Liver (tissue), 9 donors: Measurements from ENCODE around the gene SLCO4A1. TPM values are rescaled to one million over a fixed set of nuclear protein-coding genes. Genes with fewer than 3 reads are reported as not detected.

Experiments used
- DNase-seq: peaks from one replicate; pipeline ENCODE4 v3.0.0-alpha.2; 2017; ENCODE audit warnings: low spot score
- H3K27ac ChIP-seq, 2 donors: one replicate each; pipeline ENCODE4 v1.7.0; 2013; ENCODE audit warnings: inconsistent platforms in 2 of 2, low read length in 2 of 2, control low read depth in 1 of 2, low read depth in 1 of 2, mild to moderate bottlenecking in 1 of 2
- H3K27me3 ChIP-seq, 4 donors: one replicate each; pipeline versions ENCODE4 v1.6.1 to v1.7.0; 2013; ENCODE audit warnings: low read length in 3 of 4, inconsistent platforms in 1 of 4, mild to moderate bottlenecking in 1 of 4, moderate library complexity in 1 of 4; ENCODE audit not compliant: control insufficient read depth in 4 of 4, insufficient read depth in 4 of 4
- H3K36me3 ChIP-seq, 4 donors: one replicate each; pipeline versions ENCODE4 v1.6.1 to v1.7.0; 2013; ENCODE audit warnings: low read length in 3 of 4, mild to moderate bottlenecking in 3 of 4, low read depth in 1 of 4, moderate library complexity in 1 of 4; ENCODE audit not compliant: control insufficient read depth in 4 of 4, insufficient read depth in 3 of 4
- H3K4me1 ChIP-seq, 4 donors: one replicate each; pipeline versions ENCODE4 v1.6.1 to v1.7.0; 2013; ENCODE audit warnings: low read length in 3 of 4, mild to moderate bottlenecking in 3 of 4, moderate library complexity in 1 of 4; ENCODE audit not compliant: control insufficient read depth in 4 of 4, insufficient read depth in 4 of 4
- H3K4me3 ChIP-seq, 3 donors: one replicate each; pipeline versions ENCODE4 v1.6.1 to v1.7.0; 2013; ENCODE audit warnings: low read length in 3 of 3, control low read depth in 1 of 3, low read depth in 1 of 3, mild to moderate bottlenecking in 1 of 3
- H3K9ac ChIP-seq, 2 donors: one replicate each; pipeline ENCODE4 v1.7.0; 2013; ENCODE audit warnings: low read length in 2 of 2, mild to moderate bottlenecking in 2 of 2, moderate library complexity in 2 of 2, control low read depth in 1 of 2, low read depth in 1 of 2
- H3K9me3 ChIP-seq, 4 donors: one replicate each; pipeline versions ENCODE4 v1.6.1 to v1.7.0; 2013; ENCODE audit warnings: low read length in 3 of 4; ENCODE audit not compliant: control insufficient read depth in 4 of 4
- ATF3 ChIP-seq: IDR thresholded peaks from 2 replicates; pipeline ENCODE4 v1.6.1; 2016; ENCODE audit warnings: antibody characterized with exemption
- CTCF ChIP-seq: fragments of 150-350 bp; IDR thresholded peaks from 2 replicates; pipeline ENCODE4 v1.5.1; 2017; ENCODE audit warnings: improper control_type of control experiment, low read depth, low read length; ENCODE audit not compliant: missing input control
- EGR1 ChIP-seq, 2 donors: IDR thresholded peaks; 2 replicates each; pipeline ENCODE4 v1.6.1; 2016 to 2018; ENCODE audit warnings: antibody characterized with exemption in 2 of 2, low read depth in 2 of 2
- FOXA1 ChIP-seq: IDR thresholded peaks from 2 replicates; pipeline ENCODE4 v1.6.1; 2016; ENCODE audit warnings: antibody characterized with exemption
- FOXA2 ChIP-seq: IDR thresholded peaks from 2 replicates; pipeline ENCODE4 v1.6.1; 2016; ENCODE audit warnings: antibody characterized with exemption
- GABPA ChIP-seq, 2 donors: IDR thresholded peaks in 1 of 2; conservative IDR thresholded peaks in 1 of 2; 2 replicates each; pipeline ENCODE4 v1.6.1; 2016; ENCODE audit warnings: antibody characterized with exemption in 2 of 2, mild to moderate bottlenecking in 1 of 2, moderate library complexity in 1 of 2
- HNF4A ChIP-seq, 2 donors: conservative IDR thresholded peaks; 2 replicates each; pipeline ENCODE4 v1.6.1; 2016; ENCODE audit warnings: antibody characterized with exemption in 2 of 2, mild to moderate bottlenecking in 2 of 2
- HNF4G ChIP-seq: IDR thresholded peaks from 2 replicates; pipeline ENCODE4 v1.6.1; 2016; ENCODE audit warnings: antibody characterized with exemption
- JUND ChIP-seq, 2 donors: IDR thresholded peaks; 2 replicates each; pipeline ENCODE4 v1.6.1; 2016; ENCODE audit warnings: antibody characterized with exemption in 2 of 2
- MAX ChIP-seq: IDR thresholded peaks from 2 replicates; pipeline ENCODE4 v1.6.1; 2016; ENCODE audit warnings: antibody characterized with exemption
- RAD21 ChIP-seq, 2 donors: IDR thresholded peaks; 2 replicates each; pipeline ENCODE4 v1.6.1; 2016; ENCODE audit warnings: antibody characterized with exemption in 2 of 2, mild to moderate bottlenecking in 2 of 2
- REST ChIP-seq: IDR thresholded peaks from 2 replicates; pipeline ENCODE4 v1.6.1; 2016; ENCODE audit warnings: antibody characterized with exemption, mild to moderate bottlenecking
- RXRA ChIP-seq, 2 donors: IDR thresholded peaks; 2 replicates each; pipeline ENCODE4 v1.6.1; 2017 to 2018; ENCODE audit warnings: antibody characterized with exemption in 2 of 2, mild to moderate bottlenecking in 1 of 2
- SP1 ChIP-seq: IDR thresholded peaks from 2 replicates; pipeline ENCODE4 v1.6.1; 2018; ENCODE audit warnings: antibody characterized with exemption, mild to moderate bottlenecking
- TAF1 ChIP-seq: conservative IDR thresholded peaks from 2 replicates; pipeline ENCODE4 v1.6.1; 2016; ENCODE audit warnings: antibody characterized with exemption, mild to moderate bottlenecking
- ZBTB33 ChIP-seq: IDR thresholded peaks from 2 replicates; pipeline ENCODE4 v1.6.1; 2016; ENCODE audit warnings: antibody characterized with exemption
- WGBS: extraction: QIAGEN DNeasy Blood & Tissue Kit; methylation state at CpG from one replicate; pipeline ENCODE4 v1.1.7; 2013; 5-methylcytosine and 5-hydroxymethylcytosine counted together
- polyA plus RNA-seq, 2 donors: library from polyadenylated mRNA; stranded (reverse) in 1 of 2; unstranded in 1 of 2; fragments of 200-250 nt in 1 of 2; fragments of >200 nt in 1 of 2; fragmentation: Nextera tagmentation in 1 of 2; extraction: Ambion mirVana in 1 of 2; gene quantifications; one replicate each; pipeline versions ENCODE4 v1.2.1 to v1.2.3, GENCODE V29; 2013 to 2015
- total RNA-seq, 2 donors: library from RNA; depleted of rRNA; stranded (reverse); fragments of >200 nt; gene quantifications; one replicate each; pipeline ENCODE4 v1.2.3, GENCODE V29; 2014
- donor health status: healthy.
- donor health status: healthy.
- donor health status: healthy.
- donor health status: healthy.
- donor health status: healthy.

SLCO4A1 gene
- total and polyA plus RNA-seq, 4 donors = 1.3 to 4.3 (median 2.6) TPM

GRCh38 chr20:62624325-62624690 is 18.0 kb upstream of the SLCO4A1 start:
- Histone ChIP-seq H3K36me3 (no peaks in the 10 kb centered on the region), H3K27me3 (peaks cover 0 to 3% (median 0%) of the 10 kb centered on the region in 4 donors), H3K4me1 (peaks cover 4 to 15% (median 7%) of the 10 kb centered on the region in 4 donors), H3K4me3 (no peak overlapping the region), H3K9ac (no peak overlapping the region), H3K27ac (peak overlapping the region; percentile 56 to 65), H3K9me3 (no peaks in the 10 kb centered on the region)
- TF ChIP-seq GABPA (IDR thresholded peaks at IDR 0.05 in 1 of 2, conservative IDR thresholded peaks at IDR 0.05 in 1 of 2) = no peak
- no peak for TF ChIP-seq CTCF
- TF ChIP-seq HNF4G = no peak
- TF ChIP-seq RAD21 (IDR thresholded peaks at IDR 0.05) = no peak
- TF ChIP-seq RXRA (IDR thresholded peaks at IDR 0.05) = no peak
- no peak for TF ChIP-seq HNF4A (conservative IDR thresholded peaks at IDR 0.05)
- no peak for TF ChIP-seq FOXA2
- no peak for TF ChIP-seq EGR1 (IDR thresholded peaks at IDR 0.05; ENCODE audit: low read depth in 2 of 2)
- no peak for TF ChIP-seq ZBTB33
- no peak for TF ChIP-seq FOXA1
- TF ChIP-seq SP1 = no peak
- no peak for TF ChIP-seq MAX
- TF ChIP-seq TAF1 = no peak
- TF ChIP-seq JUND (IDR thresholded peaks at IDR 0.05) = no peak
- no peak for DNase-seq
- WGBS = 66% methylated on average over 9 of the region's 9 CpGs

DNA sequence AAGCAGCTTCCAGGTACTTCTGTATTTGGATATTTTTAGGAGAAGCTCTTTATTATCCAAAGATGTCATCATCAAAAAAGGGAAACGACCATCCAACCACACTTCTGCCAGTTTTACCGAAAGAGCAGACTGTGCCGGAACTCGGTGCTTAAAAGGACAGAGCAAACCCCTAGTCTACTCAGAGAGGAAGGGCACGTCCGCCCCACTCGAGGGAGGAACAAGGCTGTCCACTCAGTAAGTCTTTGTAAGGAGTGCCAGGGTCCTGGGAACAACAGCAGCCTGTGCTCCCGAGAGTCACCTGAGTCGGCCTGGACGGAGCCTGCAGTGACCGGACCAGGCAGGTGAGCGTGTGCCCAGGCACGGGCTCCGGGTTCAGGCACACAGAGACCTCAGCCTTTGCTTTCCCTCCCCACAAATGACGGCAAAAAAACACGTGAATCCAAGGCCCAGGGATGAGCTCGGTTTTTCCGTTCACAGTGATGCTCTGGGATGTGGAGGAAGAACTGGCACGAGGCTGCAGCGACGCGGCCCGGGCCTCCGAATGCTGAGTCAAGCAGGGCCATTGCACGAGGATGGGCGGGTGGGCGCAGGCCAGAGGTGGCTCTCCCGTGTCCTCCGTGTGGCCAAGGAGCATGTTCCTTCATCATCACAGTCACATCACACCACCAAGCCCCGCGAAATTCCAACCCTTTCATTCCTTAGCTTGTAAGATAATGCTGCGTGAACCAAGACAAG is 17.4 kb upstream of the SLCO4A1 start:
- no peak for DNase-seq
- H3K27ac ChIP-seq = no peak overlapping the region
- 89% methylated on average over 32 of the region's 32 CpGs for WGBS

More for the DNA sequence above, 17.4 kb upstream of the SLCO4A1 start:
- Histone ChIP-seq H3K4me1 (peaks cover 4 to 15% (median 7%) of the 10 kb centered on the region in 4 donors), H3K9ac (no peak overlapping the region), H3K27me3 (peaks cover 0 to 3% (median 0%) of the 10 kb centered on the region in 4 donors), H3K36me3 (no peaks in the 10 kb centered on the region), H3K9me3 (no peaks in the 10 kb centered on the region), H3K4me3 (no peak overlapping the region)
- TF ChIP-seq HNF4G (no peak), JUND (IDR thresholded peaks at IDR 0.05) (no peak), REST (peak; percentile 43), ATF3 (no peak), CTCF (no peak), EGR1 (IDR thresholded peaks at IDR 0.05; ENCODE audit: low read depth in 2 of 2) (no peak)
